A204.1 (cell line): ENCODE data around the gene FPR2.
"Not testable (repeated sequence)": the region's sequence is repeated elsewhere in the genome, so short reads cannot be mapped to it uniquely, and the experiment has no call there.

Experiments used
- FAIRE-seq: peaks from 2 replicates; lab custom pipeline; 2012; peaks lifted over from hg19 to GRCh38; lab: Jason Lieb, UNC

FPR2 gene

GRCh38 chr19:51784109-51784785, 23.3 kb downstream of the FPR2 start:
- no peak for FAIRE-seq

DNA sequence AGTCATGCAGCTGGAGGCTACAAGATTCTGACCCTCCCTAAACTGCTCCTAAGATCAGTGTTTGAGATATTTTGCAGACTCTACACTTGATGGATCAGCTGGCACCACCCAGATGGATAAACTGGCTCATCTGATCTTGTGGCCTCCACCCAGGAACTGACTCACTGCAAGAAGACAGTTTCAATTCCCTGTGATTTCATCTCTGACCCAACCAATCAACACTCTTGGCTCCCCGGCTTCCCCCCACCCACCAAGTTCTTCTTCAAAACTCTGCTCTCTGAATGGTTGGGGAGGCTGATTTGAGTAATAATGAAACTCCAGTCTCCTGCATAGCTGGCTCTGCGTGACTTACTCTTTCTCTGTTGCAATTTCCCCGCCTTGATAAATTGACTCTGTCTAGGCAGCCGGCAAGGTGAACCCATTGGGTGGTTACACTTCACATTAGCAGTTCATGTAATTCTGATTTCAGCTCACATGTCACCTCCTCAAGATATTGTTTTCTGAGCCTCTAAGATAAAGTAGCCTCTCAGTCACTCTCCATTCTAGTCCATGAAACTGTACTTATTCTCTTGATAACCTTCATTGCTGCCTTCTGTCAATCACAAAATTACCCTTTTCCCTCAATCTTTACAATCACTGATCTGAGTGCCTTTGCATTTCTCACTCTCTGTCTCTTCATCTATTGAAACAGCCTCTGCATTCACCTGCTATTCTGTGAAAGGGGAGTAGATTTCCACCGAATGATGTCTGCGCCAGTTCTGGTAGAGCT, 24.1 kb downstream of the FPR2 start:
- FAIRE-seq = no peak

DNA sequence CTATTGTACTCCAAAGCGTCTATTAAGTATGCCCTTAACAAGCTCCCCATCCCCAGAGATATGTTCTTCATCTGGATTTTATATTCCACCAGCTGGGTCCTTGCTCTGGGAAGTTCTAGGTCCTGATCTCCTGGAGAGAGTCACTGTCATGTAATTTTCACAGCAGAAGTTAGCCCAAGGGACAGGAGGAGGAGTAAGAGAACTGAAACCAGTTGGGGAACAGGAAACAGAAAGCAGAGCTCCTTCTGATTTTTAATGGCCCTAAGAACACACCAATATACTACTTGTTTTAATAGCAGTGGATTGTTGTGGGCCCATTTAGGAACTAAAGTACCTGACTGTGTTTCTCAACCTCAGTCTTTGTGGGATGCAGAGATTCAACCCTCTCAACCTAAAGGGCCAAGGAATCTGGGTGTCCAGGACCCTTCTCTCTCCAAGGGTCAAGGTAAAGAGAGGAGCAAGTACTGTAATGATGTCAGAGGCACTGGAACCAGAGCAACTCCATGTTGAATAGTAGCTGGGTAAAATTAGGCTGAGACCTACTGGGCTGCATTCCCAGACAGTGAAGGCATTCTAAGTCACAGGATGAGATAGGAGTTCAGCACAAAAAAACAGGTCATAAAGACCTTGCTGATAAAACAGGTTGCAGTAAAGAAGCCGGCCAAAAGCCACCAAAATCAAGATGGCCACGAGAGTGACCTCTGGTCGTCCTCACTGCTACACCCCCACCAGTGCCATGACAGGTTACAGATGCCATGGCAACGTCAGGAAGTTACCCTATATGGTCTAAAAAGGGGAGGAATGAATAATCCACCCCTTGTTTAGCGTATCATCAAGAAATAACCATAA, 25.9 kb downstream of the FPR2 start:
- no peak for FAIRE-seq

- FAIRE-seq = no peak
Measured at GRCh38 chr19:51788029-51788428, 27.0 kb downstream of the FPR2 start.

DNA sequence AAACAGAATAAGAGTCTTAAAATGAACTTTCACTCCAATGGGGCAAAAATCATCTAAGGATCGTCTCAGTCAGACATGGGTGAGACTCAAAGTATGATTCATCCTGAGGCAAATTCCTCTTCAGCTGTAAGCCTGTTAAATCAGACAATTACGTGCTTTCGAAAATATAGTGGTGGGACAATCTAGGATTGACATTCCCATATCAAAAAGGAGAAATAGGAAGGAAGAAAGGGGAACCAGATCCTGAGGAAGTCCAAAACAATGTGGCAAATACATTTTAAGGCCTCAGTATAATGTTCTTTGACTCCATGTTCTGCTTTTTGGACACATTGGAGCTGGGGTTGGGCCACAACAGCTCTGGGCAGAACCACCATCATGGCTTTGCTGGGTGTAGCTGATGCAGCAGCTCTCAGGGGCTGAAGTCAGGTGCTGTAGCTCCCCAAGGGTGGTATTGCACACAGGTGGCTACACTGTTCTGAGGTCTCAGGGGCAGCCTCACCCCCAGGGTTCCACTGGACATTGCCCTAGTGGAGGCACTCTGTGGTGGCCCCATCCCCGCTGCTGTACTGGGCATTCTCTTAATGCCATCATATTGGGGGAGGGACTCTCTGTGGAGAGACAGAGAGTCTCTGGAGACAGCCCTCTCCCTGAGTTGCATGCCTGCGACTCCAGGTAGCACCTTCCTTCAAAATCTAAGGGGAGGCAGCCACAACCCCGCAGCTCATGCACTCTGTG, 28.2 kb downstream of the FPR2 start:
- FAIRE-seq = no peak

- no peak for FAIRE-seq
Measured at GRCh38 chr19:51792932-51793331, 32.0 kb downstream of the FPR2 start.

DNA sequence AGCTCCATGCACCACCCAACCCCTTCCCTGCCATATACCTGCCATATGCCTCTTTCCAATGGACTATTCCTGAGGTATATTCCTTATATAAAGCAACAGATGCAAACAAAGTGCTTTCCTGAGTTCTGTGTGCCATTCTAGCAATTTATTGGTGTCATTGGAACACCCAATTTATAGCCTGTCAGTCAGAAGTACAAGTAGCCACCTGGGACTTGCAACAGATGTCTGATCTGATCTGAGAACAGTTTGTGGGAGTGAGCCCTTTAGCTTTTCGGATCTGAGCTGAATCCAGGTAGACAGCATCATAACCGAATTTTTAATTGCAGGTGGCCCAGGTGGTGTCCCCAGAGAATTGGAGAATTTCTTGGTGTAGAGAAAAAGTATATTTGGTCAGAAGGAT, 33.0 kb downstream of the FPR2 start:
- FAIRE-seq = no peak

GRCh38 chr19:51794885-51795490, 34.0 kb downstream of the FPR2 start, which contains the start of gene FPR3:
TSS of gene FPR3 (plus strand) at chr19:51795157. CDS start at chr19:51823749, 28,592 bp downstream.
- no peak for FAIRE-seq

DNA sequence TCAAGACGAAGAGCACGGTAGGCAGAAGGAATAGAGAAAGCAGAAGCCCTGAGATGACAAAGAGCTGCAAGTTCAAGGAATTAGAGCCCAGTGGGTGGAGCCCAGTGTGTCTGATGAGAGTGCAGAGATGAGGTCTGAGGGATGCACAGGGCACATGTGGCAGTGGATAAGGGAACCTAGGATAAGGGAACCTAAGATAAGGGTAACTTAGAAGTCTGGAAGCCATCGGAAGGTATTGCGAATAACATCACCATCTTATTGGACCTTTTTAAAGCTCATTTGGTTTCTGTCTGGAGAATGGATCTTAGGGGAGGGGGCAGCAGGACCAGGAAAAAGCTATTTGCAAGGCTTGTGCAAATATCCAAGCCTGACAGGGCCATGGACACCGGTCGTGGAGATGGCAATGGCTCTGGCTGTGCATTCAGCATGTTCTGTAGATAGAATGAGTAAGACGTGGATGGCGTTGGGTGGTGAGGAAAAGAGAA, 35.3 kb downstream of the FPR2 start:
- no peak for FAIRE-seq

- FAIRE-seq = no peak
Measured at GRCh38 chr19:51797480-51797879, 36.5 kb downstream of the FPR2 start.

DNA sequence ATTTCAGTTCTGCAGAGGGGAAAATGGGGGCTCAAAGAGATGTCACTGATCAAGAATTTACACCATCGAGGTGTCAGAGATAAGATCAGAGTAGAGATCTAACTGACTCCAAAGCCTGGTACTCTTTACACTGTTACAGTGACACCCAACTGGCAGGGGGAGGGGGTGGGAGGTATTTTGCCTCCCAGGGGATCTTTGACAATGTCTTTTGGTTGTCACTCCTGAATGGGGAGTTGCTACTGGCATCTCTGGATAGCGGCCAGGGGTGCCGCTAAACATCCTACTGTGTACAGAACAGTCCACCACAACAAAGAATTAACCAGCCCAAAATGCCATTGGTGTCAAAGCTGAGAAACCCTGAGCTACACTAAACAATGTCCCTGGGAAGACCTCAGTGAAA, 37.1 kb downstream of the FPR2 start:
- no peak for FAIRE-seq

DNA sequence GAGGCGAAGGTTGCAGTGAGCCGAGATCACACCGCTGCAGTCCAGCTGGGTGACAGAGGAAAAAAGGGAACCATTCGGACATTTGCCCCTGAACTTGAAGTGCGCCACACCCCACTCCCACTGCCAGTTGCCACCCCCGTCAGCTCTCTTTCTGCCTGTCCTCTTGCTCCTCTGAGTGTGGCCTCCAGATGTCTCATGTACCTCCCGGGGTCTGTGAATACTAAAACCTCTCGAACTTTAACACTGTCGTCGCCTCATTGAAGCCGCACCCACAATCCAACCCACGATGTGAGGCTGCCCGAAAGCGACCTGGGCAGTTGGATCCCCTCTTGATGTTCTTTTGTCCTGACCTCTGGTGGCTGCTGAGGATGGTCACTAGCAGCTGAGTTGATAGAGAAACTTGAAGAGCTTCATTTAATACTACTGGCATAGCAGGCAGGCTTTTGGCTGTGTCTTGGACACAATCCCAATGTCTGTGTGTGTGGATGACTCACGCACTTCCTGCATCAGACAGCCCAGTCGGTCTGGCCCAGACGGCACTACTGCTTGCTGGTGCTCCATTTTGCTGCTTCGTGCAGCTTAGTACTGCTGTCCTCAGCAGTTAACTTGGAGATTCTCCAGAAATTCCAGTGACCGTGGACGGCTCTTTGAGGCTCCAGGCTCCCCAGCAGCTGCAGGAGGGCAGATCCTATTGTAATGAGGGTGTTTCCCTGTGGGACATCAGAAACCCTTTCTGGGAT, 38.2 kb downstream of the FPR2 start:
- no peak for FAIRE-seq

DNA sequence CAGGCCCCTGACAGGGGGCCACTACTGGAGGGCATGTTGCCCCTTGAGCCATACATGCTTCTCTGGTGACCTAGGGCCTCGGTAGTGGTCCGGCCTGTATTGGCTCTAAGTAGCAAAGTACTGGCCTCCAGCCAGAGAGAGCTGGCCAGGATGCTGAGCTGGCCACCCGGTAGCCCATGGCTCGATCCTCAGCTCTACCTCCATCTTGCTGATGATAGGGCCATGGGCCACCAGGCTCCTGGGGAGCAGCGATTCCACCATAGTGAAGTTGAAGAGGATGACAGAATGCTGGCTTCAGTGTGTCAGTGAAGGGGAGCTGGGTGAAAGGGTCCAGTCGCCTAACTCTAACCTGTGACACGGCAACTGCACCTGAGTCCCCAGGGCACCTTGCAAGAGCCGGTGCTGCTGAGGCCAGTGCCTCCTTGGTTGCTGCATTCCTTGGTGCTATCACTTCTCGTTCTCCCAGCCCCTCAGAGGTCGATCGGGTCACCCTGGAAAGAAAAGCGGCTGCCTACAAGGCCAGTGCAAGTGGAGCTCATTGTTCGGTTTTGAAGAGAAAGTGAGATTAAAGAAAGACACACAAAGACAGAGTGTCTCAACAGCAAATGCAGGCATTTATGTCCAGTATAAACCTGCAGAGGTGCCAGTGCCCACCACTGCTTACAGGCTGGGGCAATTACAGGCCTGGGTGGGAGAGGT, 38.9 kb downstream of the FPR2 start:
- FAIRE-seq = no peak

DNA sequence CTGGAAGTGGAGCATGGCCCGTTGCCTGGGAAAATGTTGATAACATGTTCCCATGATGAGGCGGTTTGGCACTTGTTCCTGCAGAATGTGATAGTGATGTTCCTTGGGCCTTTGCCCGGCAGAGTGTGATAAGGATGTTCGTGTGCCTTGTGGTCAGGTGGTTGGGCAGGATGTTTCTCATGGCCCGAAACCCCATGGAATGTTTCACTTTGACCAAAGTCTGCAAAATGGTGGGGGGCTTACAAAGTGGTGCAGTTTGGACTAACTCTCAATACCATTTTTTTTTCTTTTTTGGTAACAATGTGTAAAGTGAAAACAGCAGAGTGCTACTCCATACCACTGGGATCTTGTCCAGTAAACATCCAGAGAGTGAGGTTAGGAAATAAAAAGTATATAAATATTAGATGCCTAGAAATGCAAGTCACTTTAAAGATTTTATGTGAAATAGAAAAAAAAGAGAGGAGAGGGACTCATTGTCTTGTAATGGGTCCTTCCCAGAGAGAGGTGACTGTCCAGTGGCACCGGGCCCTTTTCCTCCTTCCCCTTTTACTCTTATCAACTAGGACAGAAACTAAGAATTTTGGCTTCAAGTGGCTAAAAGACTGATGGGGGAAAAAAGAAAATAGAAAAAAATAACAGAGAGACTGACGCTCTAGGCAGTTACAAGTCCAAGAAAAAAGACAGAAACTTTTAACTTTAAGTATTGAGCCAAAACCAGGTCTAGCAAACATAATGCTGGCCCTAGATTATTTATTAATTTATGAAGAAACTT, 39.7 kb downstream of the FPR2 start:
- FAIRE-seq = no peak

DNA sequence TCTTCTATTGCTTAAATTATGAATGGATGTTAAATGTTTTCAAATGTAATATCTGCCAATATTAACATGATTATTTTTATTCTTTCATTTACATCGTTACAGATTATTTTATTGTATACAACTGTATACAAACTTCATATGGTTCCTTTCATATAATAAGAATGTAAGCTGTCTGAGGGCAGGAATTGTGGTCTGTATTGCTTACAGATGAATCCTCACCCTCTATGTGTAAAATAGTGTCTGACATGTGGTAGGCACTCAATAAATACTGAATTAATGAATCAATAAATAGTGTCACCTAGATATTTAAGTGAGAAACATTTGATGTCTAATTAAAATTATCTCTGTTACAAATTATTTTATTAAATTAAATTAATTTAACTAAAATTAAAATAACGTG, 41.8 kb downstream of the FPR2 start:
- no peak for FAIRE-seq

GRCh38 chr19:51803519-51803918, 42.5 kb downstream of the FPR2 start:
- FAIRE-seq = no peak

DNA sequence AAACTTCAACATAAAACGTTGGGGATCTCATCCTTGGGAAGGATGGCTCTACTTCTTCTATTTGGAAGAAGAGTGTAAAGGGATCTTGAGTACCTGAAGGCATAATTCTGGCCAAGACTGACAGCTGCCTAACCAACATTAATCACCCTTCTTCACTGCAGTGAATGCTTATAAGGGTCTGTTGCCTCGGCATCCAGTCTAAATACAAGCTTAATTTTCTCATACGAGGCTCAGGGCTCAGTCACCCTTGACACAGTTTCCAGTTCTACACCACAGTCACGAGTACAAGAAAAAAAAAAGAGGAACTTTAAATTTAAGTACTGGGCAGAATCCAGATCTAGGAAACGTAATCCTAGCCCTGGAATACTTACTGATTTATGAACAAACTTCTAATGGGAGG, 43.0 kb downstream of the FPR2 start:
- FAIRE-seq = no peak

DNA sequence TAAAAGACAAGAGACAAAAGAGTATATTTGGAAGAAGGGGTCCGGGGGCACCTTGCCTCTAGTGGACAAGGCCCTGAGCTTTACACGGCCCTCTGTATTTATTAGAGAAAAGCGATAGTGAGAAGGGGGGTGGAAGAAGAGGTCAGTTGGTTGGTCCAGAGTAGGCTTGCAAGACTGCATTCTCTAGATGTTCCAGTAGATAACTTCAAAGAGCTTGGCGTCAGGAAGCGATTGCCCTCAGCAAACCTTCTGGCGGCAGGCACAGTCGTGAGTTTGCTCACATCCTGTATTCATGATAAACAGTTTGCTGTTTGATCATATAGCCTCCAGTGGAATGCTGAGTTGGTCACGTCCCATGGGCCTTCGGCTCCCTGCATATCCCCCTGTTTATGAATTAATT, 43.8 kb downstream of the FPR2 start:
- not testable (repeated sequence) for FAIRE-seq

DNA sequence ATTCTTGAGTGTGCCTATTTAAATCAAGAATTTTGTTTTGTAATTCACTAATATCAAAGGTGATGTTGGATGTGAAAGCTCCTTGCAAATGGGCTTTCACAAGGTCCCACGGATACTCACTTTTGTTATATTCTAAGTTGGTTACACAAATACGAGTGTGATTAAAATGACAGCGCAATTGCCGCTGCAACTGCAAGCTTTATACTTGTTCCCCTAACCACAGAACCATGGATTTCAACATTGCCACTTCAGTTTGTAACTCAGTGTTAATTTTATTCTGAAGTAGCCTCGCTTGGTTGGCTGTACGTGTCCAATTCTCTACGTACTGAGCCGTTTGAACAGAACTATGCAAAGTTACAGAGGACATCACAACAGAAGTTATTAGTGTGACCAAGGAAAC, 44.4 kb downstream of the FPR2 start:
- FAIRE-seq = not testable (repeated sequence)
